SK-N-MC (cell line): ENCODE data around the gene NUP50.

Experiments
- EZH2 ChIP-seq: fragments of 200-600 bp; sonication (generic); IDR thresholded peaks from one replicate; pipeline ENCODE4 v1.6.1; 2017; ENCODE audit warnings: antibody characterized with exemption
- POLR2AphosphoS5 ChIP-seq: IDR thresholded peaks from 2 replicates; pipeline ENCODE4 v1.6.1; 2012; ENCODE audit warnings: mild to moderate bottlenecking, low read depth, low read length, borderline replicate concordance

GRCh38 chr22:45208993-45209838 lies 45.5 kb downstream of the NUP50 start:
- TF ChIP-seq POLR2AphosphoS5: no peak
- TF ChIP-seq EZH2: no peak
